GM19468 (cell line): ENCODE data around the gene PTPRN2.
"Not testable (repeated sequence)": the region's sequence is repeated elsewhere in the genome, so short reads cannot be mapped to it uniquely, and the experiment has no call there.

Source experiments
- ATAC-seq: cut with Tn5 transposase; IDR thresholded peaks from one replicate; pipeline ENCODE4 v1.9.1; 2021; ENCODE audit warnings: mild to moderate bottlenecking, moderate library complexity, moderate number of reproducible peaks; ENCODE audit not compliant: unreplicated experiment; ENCODE audit errors: extremely low read depth

The PTPRN2 gene

GRCh38 chr7:158396982-158397862 is 190.4 kb downstream of the PTPRN2 start:
- no peak for ATAC-seq

GRCh38 chr7:158396301-158396905 is 191.2 kb downstream of the PTPRN2 start:
- no peak for ATAC-seq

GRCh38 chr7:158395780-158396278 is 191.8 kb downstream of the PTPRN2 start:
- ATAC-seq, result no peak

GRCh38 chr7:158395349-158395748 is 192.3 kb downstream of the PTPRN2 start:
- ATAC-seq, result no peak

GRCh38 chr7:158394936-158395335 is 192.7 kb downstream of the PTPRN2 start:
- ATAC-seq, result no peak

- no peak for ATAC-seq
These were observed 193.5 kb downstream of the PTPRN2 start for GRCh38 chr7:158393926-158394625.

GRCh38 chr7:158392251-158392650 is 195.4 kb downstream of the PTPRN2 start:
- ATAC-seq, result no peak

- ATAC-seq, result no peak
These were observed 196.1 kb downstream of the PTPRN2 start for GRCh38 chr7:158391541-158391940.

GRCh38 chr7:158391141-158391540 is 196.5 kb downstream of the PTPRN2 start:
- ATAC-seq, result no peak

- no peak for ATAC-seq
These were observed 197.2 kb downstream of the PTPRN2 start for GRCh38 chr7:158390460-158390859.

GRCh38 chr7:158389514-158390425 is 197.9 kb downstream of the PTPRN2 start:
- ATAC-seq, result no peak

- no peak for ATAC-seq
These were observed 198.7 kb downstream of the PTPRN2 start for GRCh38 chr7:158388928-158389327.

GRCh38 chr7:158388072-158388471 is 199.6 kb downstream of the PTPRN2 start:
- ATAC-seq, result no peak

GRCh38 chr7:158387546-158387891 is 200.1 kb downstream of the PTPRN2 start:
- ATAC-seq, result no peak

GRCh38 chr7:158386866-158387545 is 200.6 kb downstream of the PTPRN2 start:
- no peak for ATAC-seq

GRCh38 chr7:158386355-158386618 is 201.3 kb downstream of the PTPRN2 start:
- no peak for ATAC-seq

- not testable (repeated sequence) for ATAC-seq
These were observed 201.9 kb downstream of the PTPRN2 start for GRCh38 chr7:158385496-158386354.

GRCh38 chr7:158384746-158385145 is 202.9 kb downstream of the PTPRN2 start:
- ATAC-seq, result no peak

GRCh38 chr7:158383665-158384064 is 204.0 kb downstream of the PTPRN2 start:
- ATAC-seq, result no peak
